Measurements from ENCODE around the gene GMEB1. TPM values are rescaled to one million over a fixed set of nuclear protein-coding genes. Genes with fewer than 3 reads are reported as not detected.
A peak's percentile ranks its signal among the peaks of the same experiment; 100 is the strongest.
"Not testable (repeated sequence)": the region's sequence is repeated elsewhere in the genome, so short reads cannot be mapped to it uniquely, and the experiment has no call there.

GMEB1 gene
- total and polyA plus RNA-seq, 3 experiments from 2014 or later: 21.3 to 24.3 (median 21.8) TPM

GRCh38 chr1:28655448-28656311, 12.9 kb upstream of the GMEB1 start:
- H3K27ac ChIP-seq (ENCODE audit: low read depth, low read length); H3K36me3 ChIP-seq (ENCODE audit: insufficient read depth, low read length); H3K4me3 Mint-ChIP-seq; H3K4me3 ChIP-seq (ENCODE audit: low read length); H3K9me3 Mint-ChIP-seq; DNase-seq; H3K27me3 ChIP-seq (ENCODE audit: insufficient read depth, low read length, poor library complexity, severe bottlenecking); POLR2A ChIA-PET; H3K4me1 Mint-ChIP-seq; H3K4me1 ChIP-seq (ENCODE audit: insufficient read depth, low read length); H3K27me3 Mint-ChIP-seq; H3K36me3 Mint-ChIP-seq; H3K9me3 ChIP-seq (ENCODE audit: low read length): not testable (repeated sequence)
- peak overlapping the region in 3 of 8 donors; percentile 22 to 80 (median 46) for H3K27ac Mint-ChIP-seq
- CTCF ChIA-PET: interaction anchor here (0.9 kb wide), 1 partner anchor 15 kb away, joined by 3 read pairs; no protein-coding TSS in a partner anchor

- no peak overlapping the region for H3K4me3 Mint-ChIP-seq
- Histone ChIP-seq H3K27me3 (ENCODE audit: insufficient read depth, low read length, poor library complexity, severe bottlenecking) (no peaks in the 10 kb centered on the region), H3K36me3 (ENCODE audit: insufficient read depth, low read length) (no peaks in the 10 kb centered on the region), H3K9me3 (ENCODE audit: low read length) (no peaks in the 10 kb centered on the region), H3K4me1 (ENCODE audit: insufficient read depth, low read length) (no peaks in the 10 kb centered on the region), H3K4me3 (ENCODE audit: low read length) (no peak overlapping the region), H3K27ac (ENCODE audit: low read depth, low read length) (no peak overlapping the region)
- POLR2A ChIA-PET: no interaction called here
- no peak for DNase-seq
- no peaks in the 10 kb centered on the region for H3K4me1 Mint-ChIP-seq
- no peaks in the 10 kb centered on the region for H3K9me3 Mint-ChIP-seq
- CTCF ChIA-PET: no interaction called here
- no peaks in the 10 kb centered on the region for H3K36me3 Mint-ChIP-seq
- no peaks in the 10 kb centered on the region for H3K27me3 Mint-ChIP-seq
- H3K27ac Mint-ChIP-seq: peak overlapping the region in 1 of 8 donors; percentile 46
Observed at GRCh38 chr1:28656335-28656734, 12.2 kb upstream of the GMEB1 start.

GRCh38 chr1:28663871-28664470, 4.6 kb upstream of the GMEB1 start:
- no peak overlapping the region for H3K4me3 ChIP-seq (ENCODE audit: low read length)
- Mint-ChIP-seq H3K27me3 (no peaks in the 10 kb centered on the region), H3K4me3 (peak overlapping the region in 1 of 7 donors; percentile 48), H3K27ac (peak overlapping the region in 5 of 8 donors; percentile 17 to 72 (median 59)), H3K4me1 (peaks cover 7 to 15% (median 10%) of the 10 kb centered on the region in 3 donors), H3K36me3 (peaks cover 0 to 4% (median 0%) of the 10 kb centered on the region in 3 donors), H3K9me3 (no peaks in the 10 kb centered on the region)
- H3K27me3 ChIP-seq (ENCODE audit: insufficient read depth, low read length, poor library complexity, severe bottlenecking): no peaks in the 10 kb centered on the region
- DNase-seq: no peak
- no peaks in the 10 kb centered on the region for H3K36me3 ChIP-seq (ENCODE audit: insufficient read depth, low read length)
- ChIA-PET POLR2A (interaction anchor here (1.0 kb wide), 1 partner anchor 16 kb away, joined by 3 read pairs; the partner anchor contains the start of gene RNU11), CTCF (interaction anchor here (1.2 kb wide), 2 partner anchors 21 to 72 kb away, joined by 3 to 5 read pairs; partner anchors contain the start of gene YTHDF2)
- H3K9me3 ChIP-seq (ENCODE audit: low read length): no peaks in the 10 kb centered on the region
- no peak overlapping the region for H3K27ac ChIP-seq (ENCODE audit: low read depth, low read length)
- peaks cover 5% of the 10 kb centered on the region for H3K4me1 ChIP-seq (ENCODE audit: insufficient read depth, low read length)

GRCh38 chr1:28666806-28667205, 1.8 kb upstream of the GMEB1 start:
- CTCF ChIA-PET: interaction anchor here (3.3 to 4.4 kb wide), 2 partner anchors 19 to 22 kb away, joined by 14 to 31 read pairs; partner anchors contain the start of genes RNU11 and TAF12
- Mint-ChIP-seq H3K27me3 (peaks cover 0 to 1% of the 10 kb centered on the region in 2 donors), H3K36me3 (peaks cover 0 to 11% (median 0%) of the 10 kb centered on the region in 3 donors), H3K27ac (peak overlapping the region in 6 of 8 donors; percentile 21 to 87 (median 62)), H3K4me3 (peak overlapping the region in 2 of 7 donors; percentile 19 to 24), H3K4me1 (peaks cover 16 to 27% (median 18%) of the 10 kb centered on the region in 3 donors), H3K9me3 (no peaks in the 10 kb centered on the region)
- H3K4me3 ChIP-seq (ENCODE audit: low read length): no peak overlapping the region
- H3K36me3 ChIP-seq (ENCODE audit: insufficient read depth, low read length): no peaks in the 10 kb centered on the region
- no peaks in the 10 kb centered on the region for H3K9me3 ChIP-seq (ENCODE audit: low read length)
- no peak overlapping the region for H3K27ac ChIP-seq (ENCODE audit: low read depth, low read length)
- no peaks in the 10 kb centered on the region for H3K27me3 ChIP-seq (ENCODE audit: insufficient read depth, low read length, poor library complexity, severe bottlenecking)
- DNase-seq: no peak
- H3K4me1 ChIP-seq (ENCODE audit: insufficient read depth, low read length): peaks cover 5% of the 10 kb centered on the region
- POLR2A ChIA-PET: interaction anchor here (3.0 kb wide), 2 partner anchors 18 to 70 kb away, joined by 34 to 83 read pairs; partner anchors contain the start of genes RNU11 and YTHDF2

- peak; percentile 26 to 66 (median 47) for DNase-seq
- Histone ChIP-seq H3K4me1 (ENCODE audit: insufficient read depth, low read length) (peaks cover 5% of the 10 kb centered on the region), H3K27me3 (ENCODE audit: insufficient read depth, low read length, poor library complexity, severe bottlenecking) (no peaks in the 10 kb centered on the region), H3K27ac (ENCODE audit: low read depth, low read length) (peak overlapping the region; percentile 94), H3K36me3 (ENCODE audit: insufficient read depth, low read length) (no peaks in the 10 kb centered on the region), H3K9me3 (ENCODE audit: low read length) (no peaks in the 10 kb centered on the region), H3K4me3 (ENCODE audit: low read length) (peak overlapping the region; percentile 93)
- Mint-ChIP-seq H3K36me3 (peaks cover 0 to 14% (median 0%) of the 10 kb centered on the region in 3 donors), H3K4me3 (peak overlapping the region; percentile 91 to 97 (median 95)), H3K27ac (peak overlapping the region; percentile 96 to 99 (median 96)), H3K27me3 (peaks cover 0 to 1% of the 10 kb centered on the region in 2 donors), H3K9me3 (no peaks in the 10 kb centered on the region), H3K4me1 (peaks cover 16 to 30% (median 23%) of the 10 kb centered on the region in 3 donors)
- POLR2A ChIA-PET: interaction anchor here (0.5 to 3.0 kb wide), 15 partner anchors 18 to 513 kb away, joined by 3 to 83 read pairs (median 6); partner anchors contain the start of genes MED18, PHACTR4, RCC1 and RNU11
- CTCF ChIA-PET: interaction anchor here (0.8 to 4.4 kb wide), 5 partner anchors 21 to 162 kb away, joined by 3 to 31 read pairs (median 14); partner anchors contain the start of genes RNU11, TAF12 and YTHDF2
Observed at GRCh38 chr1:28668956-28669723, 556 bp downstream of the GMEB1 start.

GRCh38 chr1:28671254-28671780, 2.7 kb downstream of the GMEB1 start:
- no peaks in the 10 kb centered on the region for H3K27me3 ChIP-seq (ENCODE audit: insufficient read depth, low read length, poor library complexity, severe bottlenecking)
- DNase-seq: no peak
- ChIA-PET CTCF (interaction anchor here (1.0 to 1.1 kb wide), 2 partner anchors 23 to 312 kb away, joined by 3 read pairs; partner anchors contain the start of gene RNU11), POLR2A (no interaction called here)
- H3K27ac ChIP-seq (ENCODE audit: low read depth, low read length): no peak overlapping the region
- Mint-ChIP-seq H3K9me3 (no peaks in the 10 kb centered on the region), H3K27ac (no peak overlapping the region), H3K36me3 (peaks cover 0 to 21% (median 0%) of the 10 kb centered on the region in 3 donors), H3K27me3 (peaks cover 0 to 1% of the 10 kb centered on the region in 2 donors), H3K4me1 (peaks cover 15 to 29% (median 27%) of the 10 kb centered on the region in 3 donors), H3K4me3 (peak overlapping the region in 1 of 7 donors; percentile 22)
- no peaks in the 10 kb centered on the region for H3K9me3 ChIP-seq (ENCODE audit: low read length)
- peaks cover 5% of the 10 kb centered on the region for H3K4me1 ChIP-seq (ENCODE audit: insufficient read depth, low read length)
- no peak overlapping the region for H3K4me3 ChIP-seq (ENCODE audit: low read length)
- no peaks in the 10 kb centered on the region for H3K36me3 ChIP-seq (ENCODE audit: insufficient read depth, low read length)

- Mint-ChIP-seq H3K4me3 (peak overlapping the region in 2 of 7 donors; percentile 42 to 73), H3K4me1 (peaks cover 14 to 27% (median 25%) of the 10 kb centered on the region in 3 donors), H3K27ac (peak overlapping the region in 1 of 8 donors; percentile 29), H3K36me3 (peaks cover 0 to 23% (median 2%) of the 10 kb centered on the region in 3 donors)
- not testable (repeated sequence) for H3K4me1 ChIP-seq (ENCODE audit: insufficient read depth, low read length); H3K36me3 ChIP-seq (ENCODE audit: insufficient read depth, low read length); H3K27ac ChIP-seq (ENCODE audit: low read depth, low read length); H3K27me3 Mint-ChIP-seq; H3K9me3 ChIP-seq (ENCODE audit: low read length); H3K27me3 ChIP-seq (ENCODE audit: insufficient read depth, low read length, poor library complexity, severe bottlenecking); H3K4me3 ChIP-seq (ENCODE audit: low read length); DNase-seq; H3K9me3 Mint-ChIP-seq
- CTCF ChIA-PET: interaction anchor here (1.1 kb wide), 1 partner anchor 32 kb away, joined by 3 read pairs; no protein-coding TSS in a partner anchor
- POLR2A ChIA-PET: interaction anchor here (0.6 kb wide), 1 partner anchor 252 kb away, joined by 4 read pairs; no protein-coding TSS in a partner anchor
Observed at GRCh38 chr1:28672971-28673370, 4.4 kb downstream of the GMEB1 start.

Measured in CD8-positive, alpha-beta memory T cell (primary cell).